ENCODE results near the gene KIRREL3.

The KIRREL3 gene

GRCh38 chr11:126548581-126549550 is 451.7 kb downstream of the KIRREL3 start:
- DNase-seq, result no peak

- DNase-seq, result no peak
These were observed 452.9 kb downstream of the KIRREL3 start for GRCh38 chr11:126547691-126548090.

- no peak for DNase-seq
These were observed 453.4 kb downstream of the KIRREL3 start for GRCh38 chr11:126547161-126547560.

GRCh38 chr11:126546694-126547093 is 453.9 kb downstream of the KIRREL3 start:
- no peak for DNase-seq

- DNase-seq, result no peak
These were observed 454.4 kb downstream of the KIRREL3 start for GRCh38 chr11:126546191-126546590.

- no peak for DNase-seq
These were observed 455.5 kb downstream of the KIRREL3 start for GRCh38 chr11:126545057-126545555.

GRCh38 chr11:126544108-126545056 is 456.2 kb downstream of the KIRREL3 start:
- DNase-seq, result no peak

- DNase-seq, result no peak
These were observed 456.9 kb downstream of the KIRREL3 start for GRCh38 chr11:126543691-126544090.

- DNase-seq, result no peak
These were observed 458.1 kb downstream of the KIRREL3 start for GRCh38 chr11:126542334-126543015.

GRCh38 chr11:126538071-126538470 is 462.5 kb downstream of the KIRREL3 start:
- DNase-seq, result no peak

- DNase-seq, result no peak
These were observed 463.1 kb downstream of the KIRREL3 start for GRCh38 chr11:126537492-126537891.

- DNase-seq, result no peak
These were observed 466.3 kb downstream of the KIRREL3 start for GRCh38 chr11:126534141-126534805.

GRCh38 chr11:126533560-126533959 is 467.0 kb downstream of the KIRREL3 start:
- no peak for DNase-seq

- no peak for DNase-seq
These were observed 470.2 kb downstream of the KIRREL3 start for GRCh38 chr11:126530416-126530815.

- no peak for DNase-seq
These were observed 471.5 kb downstream of the KIRREL3 start for GRCh38 chr11:126529037-126529436.

GRCh38 chr11:126528075-126528474 is 472.5 kb downstream of the KIRREL3 start:
- no peak for DNase-seq

GRCh38 chr11:126527651-126528050 is 472.9 kb downstream of the KIRREL3 start:
- no peak for DNase-seq

GRCh38 chr11:126526471-126526870 is 474.1 kb downstream of the KIRREL3 start:
- DNase-seq, result no peak

- DNase-seq, result no peak
These were observed 474.9 kb downstream of the KIRREL3 start for GRCh38 chr11:126525702-126526101.

GRCh38 chr11:126525216-126525615 is 475.4 kb downstream of the KIRREL3 start:
- no peak for DNase-seq

GRCh38 chr11:126523441-126524205 is 476.9 kb downstream of the KIRREL3 start:
- DNase-seq, result no peak

Measured in activated CD4-positive, alpha-beta T cell treated with anti-CD3 and anti-CD28 coated beads, Interleukin-2, amount 50 U/mL, for 16 hours (primary cell).